HG03103 (cell line): ENCODE data around the gene ACAD8.
"Not testable (repeated sequence)": the region's sequence is repeated elsewhere in the genome, so short reads cannot be mapped to it uniquely, and the experiment has no call there.

Source experiments
- ATAC-seq: cut with Tn5 transposase; IDR thresholded peaks from one replicate; pipeline ENCODE4 v1.9.1; 2021; ENCODE audit warnings: low read depth; ENCODE audit not compliant: unreplicated experiment

The ACAD8 gene

DNA sequence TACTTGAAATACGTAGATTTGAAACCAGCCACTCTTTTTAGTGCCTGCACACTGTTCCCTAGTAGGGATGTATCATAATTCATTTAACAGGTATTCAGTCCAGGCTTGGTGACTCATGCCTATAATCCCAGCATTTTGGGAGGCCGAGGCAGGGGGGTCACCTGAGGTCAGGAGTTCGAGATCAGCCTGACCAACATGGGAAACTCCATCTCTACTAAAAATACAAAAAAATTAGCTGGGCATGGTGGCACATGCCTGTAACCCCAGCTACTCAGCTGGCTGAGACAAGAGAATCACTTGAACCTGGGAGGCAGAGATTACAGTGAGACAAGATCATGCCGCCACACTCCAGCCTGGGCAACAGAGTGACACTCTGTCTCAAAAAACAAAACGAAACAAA is 31.0 kb downstream of the ACAD8 start:
- not testable (repeated sequence) for ATAC-seq

GRCh38 chr11:134287561-134287960 is 34.2 kb downstream of the ACAD8 start:
- ATAC-seq: no peak

- ATAC-seq: no peak
Measured at GRCh38 chr11:134288486-134288885, 35.1 kb downstream of the ACAD8 start.

- no peak for ATAC-seq
Measured at GRCh38 chr11:134289167-134289566, 35.8 kb downstream of the ACAD8 start.

DNA sequence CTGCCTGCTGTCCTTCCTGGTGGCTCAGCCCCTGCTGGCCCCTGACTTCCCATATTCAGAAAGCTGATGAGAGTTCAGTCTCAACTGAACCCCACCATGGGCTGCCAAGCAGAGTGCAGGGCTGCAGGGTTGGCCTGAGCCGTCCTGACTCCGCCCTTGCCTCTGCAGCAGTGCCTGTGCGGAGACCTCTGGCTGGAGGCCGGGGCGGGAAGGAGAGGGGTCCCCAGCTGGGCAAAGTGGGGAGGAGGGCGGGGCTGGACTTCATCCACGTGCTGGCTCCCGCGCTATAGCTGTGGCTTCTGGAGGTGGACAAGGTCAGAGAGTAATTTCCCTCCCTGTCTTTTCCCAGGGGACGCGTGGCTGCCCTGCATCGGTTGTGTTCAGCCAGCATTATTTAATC is 36.4 kb downstream of the ACAD8 start:
- no peak for ATAC-seq

- ATAC-seq: no peak
Measured at GRCh38 chr11:134290646-134291045, 37.3 kb downstream of the ACAD8 start.

DNA sequence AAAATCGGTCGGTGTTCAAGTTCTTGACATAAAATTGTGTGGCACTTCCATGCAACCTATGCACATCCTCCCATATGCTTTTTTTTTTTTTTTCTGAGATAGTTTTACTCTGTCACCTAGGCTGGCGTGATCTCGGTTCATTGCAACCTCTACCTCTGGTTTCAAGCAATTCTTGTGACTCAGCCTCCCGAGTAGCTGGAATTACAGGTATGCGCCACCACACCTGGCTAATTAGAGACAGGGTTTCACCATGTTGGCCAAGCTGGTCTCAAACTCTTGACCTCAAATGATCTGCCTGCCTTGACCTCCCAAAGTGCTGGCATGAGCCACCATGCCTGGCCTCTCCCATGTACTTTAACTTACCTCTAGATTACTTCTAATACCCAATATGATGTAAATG is 37.8 kb downstream of the ACAD8 start:
- ATAC-seq: no peak

DNA sequence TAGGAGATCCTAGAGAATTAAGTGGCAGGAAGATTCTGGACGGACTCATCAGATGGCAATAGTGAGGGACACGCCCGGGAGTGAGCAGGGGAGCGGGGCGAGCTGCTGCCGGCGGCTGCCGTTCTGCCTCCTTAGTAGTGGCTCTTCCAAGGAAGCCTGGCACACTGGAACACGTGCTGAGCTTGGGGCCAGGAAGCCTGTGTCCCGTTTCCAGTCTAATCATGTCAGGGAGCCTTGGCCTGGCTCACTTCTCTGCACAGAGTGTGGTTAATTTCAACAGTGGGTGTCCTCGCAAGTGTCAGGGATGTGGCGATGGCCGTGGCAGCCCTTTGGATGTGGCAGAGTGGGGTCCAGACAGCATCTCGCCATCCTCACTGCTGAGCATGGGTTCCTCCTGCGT is 39.3 kb downstream of the ACAD8 start:
- no peak for ATAC-seq

- no peak for ATAC-seq
Measured at GRCh38 chr11:134293119-134294113, 40.0 kb downstream of the ACAD8 start.

GRCh38 chr11:134294664-134295063 is 41.3 kb downstream of the ACAD8 start:
- no peak for ATAC-seq

- no peak for ATAC-seq
Measured at GRCh38 chr11:134312223-134312622, 58.9 kb downstream of the ACAD8 start.

DNA sequence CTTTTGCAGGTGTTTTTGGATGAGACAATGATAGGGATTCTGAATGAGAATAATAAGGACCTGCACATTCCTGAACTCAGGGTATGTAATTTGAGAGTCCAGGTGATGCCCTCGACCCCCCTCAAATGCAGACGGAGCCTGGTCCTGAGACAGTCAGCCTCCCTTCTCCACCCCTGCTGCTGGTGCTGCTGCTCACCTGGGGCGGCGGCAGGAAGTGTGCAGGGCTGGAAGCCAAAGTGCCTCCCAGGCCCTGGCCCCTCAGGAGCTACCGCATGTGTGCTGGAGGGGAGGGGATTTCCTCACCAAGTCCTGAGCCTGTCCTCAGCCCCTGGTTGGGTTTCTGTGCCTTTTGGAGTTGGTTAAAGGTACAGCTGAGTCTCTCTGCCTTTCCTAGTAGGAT is 59.4 kb downstream of the ACAD8 start:
- ATAC-seq: no peak

GRCh38 chr11:134313379-134313778 is 60.0 kb downstream of the ACAD8 start:
- no peak for ATAC-seq

GRCh38 chr11:134313821-134314607 is 60.6 kb downstream of the ACAD8 start:
- ATAC-seq: no peak
